ENCODE measurements around the gene CFB. TPM values are rescaled to one million over a fixed set of nuclear protein-coding genes. Genes with fewer than 3 reads are reported as not detected.
A peak's percentile ranks its signal among the peaks of the same experiment; 100 is the strongest.

The CFB gene
- total RNA-seq, 1 experiment from 2014 or later = 1.4 TPM

DNA sequence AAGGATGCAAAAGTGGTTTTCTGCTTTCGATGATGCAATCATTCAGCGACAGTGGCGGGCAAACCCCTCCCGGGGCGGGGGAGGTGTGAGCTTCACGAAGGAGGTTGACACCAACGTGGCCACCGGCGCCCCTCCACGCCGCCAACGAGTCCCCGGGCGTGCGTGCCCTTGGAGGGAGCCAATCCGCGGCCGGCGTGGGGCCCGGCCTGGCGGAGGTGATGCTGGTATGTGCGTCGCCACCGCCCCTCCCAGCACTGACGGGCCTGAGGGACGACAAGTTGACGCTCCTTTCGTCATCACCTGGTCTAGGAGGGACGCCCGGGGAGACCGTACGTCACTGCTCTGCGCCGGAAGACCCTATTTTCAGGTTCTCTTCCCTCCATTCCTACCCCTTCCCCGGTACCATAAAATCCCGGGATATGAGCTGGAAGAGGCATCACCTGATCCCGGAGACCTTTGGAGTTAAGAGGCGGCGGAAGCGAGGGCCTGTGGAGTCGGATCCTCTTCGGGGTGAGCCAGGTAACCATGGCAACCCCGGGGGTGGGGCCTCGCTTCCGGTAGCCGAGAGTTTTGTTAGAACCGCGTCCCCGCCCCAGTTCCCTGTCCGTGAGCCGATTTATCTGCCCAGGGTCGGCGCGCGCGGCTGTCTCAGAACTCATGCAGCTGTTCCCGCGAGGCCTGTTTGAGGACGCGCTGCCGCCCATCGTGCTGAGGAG is 26.3 kb downstream of the CFB start, which contains the start of gene DXO:
Gene DXO, minus strand, starts transcription at position 146 of the 716 bp plus-strand sequence. CDS start 463 bp downstream, outside the sequence.
- CTCF ChIA-PET = interaction anchor here (1.3 to 4.1 kb wide), 3 partner anchors 13 to 124 kb away, joined by 3 to 14 read pairs (median 8); partner anchors contain the start of genes NELFE and SKIC2
- peak within 1 kb of the TSS; percentile 99 for H3K27ac Mint-ChIP-seq
- H3K36me3 Mint-ChIP-seq = peaks cover 38% of the 10 kb centered on the region
- H3K4me1 Mint-ChIP-seq = peaks cover 12% of the 10 kb centered on the region
- no peaks in the 10 kb centered on the region for H3K27me3 Mint-ChIP-seq (ENCODE audit: low read depth)
- POLR2A ChIA-PET = interaction anchor here (0.9 to 2.5 kb wide), 4 partner anchors 13 to 165 kb away, joined by 3 to 13 read pairs (median 4); partner anchors contain the start of genes HSPA1B, LSM2, NELFE and SKIC2
- peak; percentile 93 for DNase-seq (ENCODE audit: low spot score)
- ATAC-seq = peak; percentile 88
- H3K4me3 Mint-ChIP-seq = peak within 1 kb of the TSS; percentile 84
- H3K9me3 Mint-ChIP-seq = peaks cover 11% of the 10 kb centered on the region
- TF ChIP-seq ZBTB21 (CRISPR knock-in tag; IDR thresholded peaks at IDR 0.05; ENCODE audit: borderline replicate concordance) (peak; percentile 100), PREB (CRISPR knock-in tag; IDR thresholded peaks at IDR 0.05; ENCODE audit: borderline replicate concordance) (no peak), ZNF317 (CRISPR knock-in tag; IDR thresholded peaks at IDR 0.05; ENCODE audit: borderline replicate concordance, low read depth) (no peak), CREB1 (CRISPR knock-in tag; IDR thresholded peaks at IDR 0.05) (peak; percentile 89; the same call in 1 of the 2 replicates), GABPB1 (CRISPR knock-in tag; IDR thresholded peaks at IDR 0.05) (peak; percentile 96), SMAD3 (CRISPR knock-in tag; IDR thresholded peaks at IDR 0.05; ENCODE audit: borderline replicate concordance) (0 out of 2 replicates have a peak, but pooled peaks have one; percentile 38), CREM (CRISPR knock-in tag; IDR thresholded peaks at IDR 0.05) (peak; percentile 99), PRRX2 (CRISPR knock-in tag; IDR thresholded peaks at IDR 0.05) (peak; percentile 36; the same call in 1 of the 2 replicates), IRF1 (CRISPR knock-in tag; IDR thresholded peaks at IDR 0.05) (no peak), ETV6 (CRISPR knock-in tag; IDR thresholded peaks at IDR 0.05) (peak; percentile 53; the same call in 1 of the 2 replicates), TEAD1 (CRISPR knock-in tag; IDR thresholded peaks at IDR 0.05) (peak; percentile 93), NFE2L1 (CRISPR knock-in tag; IDR thresholded peaks at IDR 0.05) (no peak), FOXK1 (CRISPR knock-in tag; IDR thresholded peaks at IDR 0.05) (peak; percentile 87), SP1 (CRISPR knock-in tag; conservative IDR thresholded peaks at IDR 0.05) (peak; percentile 85), NFYB (CRISPR knock-in tag; conservative IDR thresholded peaks at IDR 0.05; ENCODE audit: low read depth) (peak; percentile 55; the same call in 1 of the 2 replicates), MYBL2 (CRISPR knock-in tag; IDR thresholded peaks at IDR 0.05) (peak; percentile 87; the same call in 1 of the 2 replicates), USF1 (CRISPR knock-in tag; IDR thresholded peaks at IDR 0.05) (peak; percentile 56), NR1H2 (CRISPR knock-in tag; IDR thresholded peaks at IDR 0.05) (no peak), JUN (CRISPR knock-in tag; IDR thresholded peaks at IDR 0.05) (peak; percentile 63; the same call in 1 of the 2 replicates), TEAD4 (CRISPR knock-in tag; IDR thresholded peaks at IDR 0.05) (peak; percentile 51), FOXP1 (CRISPR knock-in tag; IDR thresholded peaks at IDR 0.05; ENCODE audit: borderline replicate concordance) (peak; percentile 67; the same call in 1 of the 2 replicates), RELA (CRISPR knock-in tag; IDR thresholded peaks at IDR 0.05; ENCODE audit: borderline replicate concordance) (0 out of 2 replicates have a peak, but pooled peaks have one; percentile 30), ZNF219 (CRISPR knock-in tag; IDR thresholded peaks at IDR 0.05; ENCODE audit: borderline replicate concordance) (0 out of 2 replicates have a peak, but pooled peaks have one; percentile 39)
- TF ChIP-seq, protein P1, sequence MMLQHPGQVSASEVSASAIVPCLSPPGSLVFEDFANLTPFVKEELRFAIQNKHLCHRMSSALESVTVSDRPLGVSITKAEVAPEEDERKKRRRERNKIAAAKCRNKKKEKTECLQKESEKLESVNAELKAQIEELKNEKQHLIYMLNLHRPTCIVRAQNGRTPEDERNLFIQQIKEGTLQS (CRISPR knock-in tag; conservative IDR thresholded peaks at IDR 0.05) = peak; percentile 83; the same call in 1 of the 2 replicates
- TF ChIP-seq, protein P2, sequence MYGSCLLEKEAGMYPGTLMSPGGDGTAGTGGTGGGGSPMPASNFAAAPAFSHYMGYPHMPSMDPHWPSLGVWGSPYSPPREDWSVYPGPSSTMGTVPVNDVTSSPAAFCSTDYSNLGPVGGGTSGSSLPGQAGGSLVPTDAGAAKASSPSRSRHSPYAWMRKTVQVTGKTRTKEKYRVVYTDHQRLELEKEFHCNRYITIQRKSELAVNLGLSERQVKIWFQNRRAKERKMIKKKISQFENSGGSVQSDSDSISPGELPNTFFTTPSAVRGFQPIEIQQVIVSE (CRISPR knock-in tag; IDR thresholded peaks at IDR 0.05; ENCODE audit: borderline replicate concordance) = no peak
- TF ChIP-seq, protein P3, sequence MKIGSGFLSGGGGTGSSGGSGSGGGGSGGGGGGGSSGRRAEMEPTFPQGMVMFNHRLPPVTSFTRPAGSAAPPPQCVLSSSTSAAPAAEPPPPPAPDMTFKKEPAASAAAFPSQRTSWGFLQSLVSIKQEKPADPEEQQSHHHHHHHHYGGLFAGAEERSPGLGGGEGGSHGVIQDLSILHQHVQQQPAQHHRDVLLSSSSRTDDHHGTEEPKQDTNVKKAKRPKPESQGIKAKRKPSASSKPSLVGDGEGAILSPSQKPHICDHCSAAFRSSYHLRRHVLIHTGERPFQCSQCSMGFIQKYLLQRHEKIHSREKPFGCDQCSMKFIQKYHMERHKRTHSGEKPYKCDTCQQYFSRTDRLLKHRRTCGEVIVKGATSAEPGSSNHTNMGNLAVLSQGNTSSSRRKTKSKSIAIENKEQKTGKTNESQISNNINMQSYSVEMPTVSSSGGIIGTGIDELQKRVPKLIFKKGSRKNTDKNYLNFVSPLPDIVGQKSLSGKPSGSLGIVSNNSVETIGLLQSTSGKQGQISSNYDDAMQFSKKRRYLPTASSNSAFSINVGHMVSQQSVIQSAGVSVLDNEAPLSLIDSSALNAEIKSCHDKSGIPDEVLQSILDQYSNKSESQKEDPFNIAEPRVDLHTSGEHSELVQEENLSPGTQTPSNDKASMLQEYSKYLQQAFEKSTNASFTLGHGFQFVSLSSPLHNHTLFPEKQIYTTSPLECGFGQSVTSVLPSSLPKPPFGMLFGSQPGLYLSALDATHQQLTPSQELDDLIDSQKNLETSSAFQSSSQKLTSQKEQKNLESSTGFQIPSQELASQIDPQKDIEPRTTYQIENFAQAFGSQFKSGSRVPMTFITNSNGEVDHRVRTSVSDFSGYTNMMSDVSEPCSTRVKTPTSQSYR (CRISPR knock-in tag; IDR thresholded peaks at IDR 0.05) = peak; percentile 72; the same call in 1 of the 2 replicates
- TF ChIP-seq, protein P4, sequence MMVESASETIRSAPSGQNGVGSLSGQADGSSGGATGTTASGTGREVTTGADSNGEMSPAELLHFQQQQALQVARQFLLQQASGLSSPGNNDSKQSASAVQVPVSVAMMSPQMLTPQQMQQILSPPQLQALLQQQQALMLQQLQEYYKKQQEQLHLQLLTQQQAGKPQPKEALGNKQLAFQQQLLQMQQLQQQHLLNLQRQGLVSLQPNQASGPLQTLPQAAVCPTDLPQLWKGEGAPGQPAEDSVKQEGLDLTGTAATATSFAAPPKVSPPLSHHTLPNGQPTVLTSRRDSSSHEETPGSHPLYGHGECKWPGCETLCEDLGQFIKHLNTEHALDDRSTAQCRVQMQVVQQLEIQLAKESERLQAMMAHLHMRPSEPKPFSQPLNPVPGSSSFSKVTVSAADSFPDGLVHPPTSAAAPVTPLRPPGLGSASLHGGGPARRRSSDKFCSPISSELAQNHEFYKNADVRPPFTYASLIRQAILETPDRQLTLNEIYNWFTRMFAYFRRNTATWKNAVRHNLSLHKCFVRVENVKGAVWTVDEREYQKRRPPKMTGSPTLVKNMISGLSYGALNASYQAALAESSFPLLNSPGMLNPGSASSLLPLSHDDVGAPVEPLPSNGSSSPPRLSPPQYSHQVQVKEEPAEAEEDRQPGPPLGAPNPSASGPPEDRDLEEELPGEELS (CRISPR knock-in tag; IDR thresholded peaks at IDR 0.05) = peak; percentile 60; the same call in 1 of the 2 replicates
- TF ChIP-seq, protein P5, sequence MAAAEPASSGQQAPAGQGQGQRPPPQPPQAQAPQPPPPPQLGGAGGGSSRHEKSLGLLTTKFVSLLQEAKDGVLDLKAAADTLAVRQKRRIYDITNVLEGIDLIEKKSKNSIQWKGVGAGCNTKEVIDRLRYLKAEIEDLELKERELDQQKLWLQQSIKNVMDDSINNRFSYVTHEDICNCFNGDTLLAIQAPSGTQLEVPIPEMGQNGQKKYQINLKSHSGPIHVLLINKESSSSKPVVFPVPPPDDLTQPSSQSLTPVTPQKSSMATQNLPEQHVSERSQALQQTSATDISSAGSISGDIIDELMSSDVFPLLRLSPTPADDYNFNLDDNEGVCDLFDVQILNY (CRISPR knock-in tag; IDR thresholded peaks at IDR 0.05) = 0 out of 2 replicates have a peak, but pooled peaks have one; percentile 60
